Stomach (tissue), 9 donors: ENCODE data around the gene IARS1. TPM values are rescaled to one million over a fixed set of nuclear protein-coding genes. Genes with fewer than 3 reads are reported as not detected.

Experiments
- DNase-seq, 2 donors: peaks; one replicate each; pipeline versions ENCODE4 v3.0.0 to v3.0.0-alpha.2; 2013 to 2019
- H3K27ac ChIP-seq, 5 donors: fragments of 200-600 bp in 4 of 5; sonication (generic) in 4 of 5; one replicate each; pipeline ENCODE4 v1.5.1; 2013 to 2019; ENCODE audit warnings: mild to moderate bottlenecking in 1 of 5, moderate library complexity in 1 of 5
- H3K27me3 ChIP-seq, 3 donors: fragments of 200-600 bp; sonication (generic); one replicate each; pipeline ENCODE4 v1.5.1; 2017 to 2019; ENCODE audit warnings: mixed run types in 1 of 3
- H3K36me3 ChIP-seq, 4 donors: fragments of 200-600 bp; sonication (generic); 1 replicate in 3 of 4; 2 replicates in 1 of 4; pipeline ENCODE4 v1.5.1; 2016 to 2019
- H3K4me1 ChIP-seq, 4 donors: fragments of 200-600 bp; sonication (generic); one replicate each; pipeline ENCODE4 v1.5.1; 2016 to 2019
- H3K4me3 ChIP-seq, 4 donors: fragments of 200-600 bp; sonication (generic) in 3 of 4; one replicate each; pipeline ENCODE4 v1.5.1; 2016 to 2019; ENCODE audit warnings: mild to moderate bottlenecking in 1 of 4
- H3K9me3 ChIP-seq, 4 donors: fragments of 200-600 bp; sonication (generic); one replicate each; pipeline ENCODE4 v1.5.1; 2016 to 2019
- CTCF ChIP-seq, 7 experiments: fragments of 450-650 bp in 4 of 7; fragments of 200-600 bp in 3 of 7; sonication (generic) in 3 of 7; IDR thresholded peaks; one replicate each; pipeline ENCODE4 v1.5.1; 2016 to 2019; ENCODE audit warnings: antibody characterized with exemption in 7 of 7, control low read depth in 2 of 7, mild to moderate bottlenecking in 1 of 7
- EP300 ChIP-seq: sonication (generic); formaldehyde crosslinking; IDR thresholded peaks from one replicate; pipeline ENCODE4 v1.6.1; 2017; ENCODE audit warnings: antibody characterized with exemption
- POLR2A ChIP-seq, 4 donors: fragments of 450-650 bp; IDR thresholded peaks; one replicate each; pipeline ENCODE4 v1.6.1; 2016; ENCODE audit warnings: antibody characterized with exemption in 4 of 4, control low read depth in 2 of 4, mild to moderate bottlenecking in 1 of 4, moderate library complexity in 1 of 4
- POLR2AphosphoS5 ChIP-seq, 3 donors: sonication (generic); formaldehyde crosslinking; IDR thresholded peaks; one replicate each; pipeline ENCODE4 v1.6.1; 2016; ENCODE audit warnings: antibody characterized with exemption in 3 of 3
- WGBS, 5 donors: extraction: QIAGEN DNeasy Blood & Tissue Kit in 3 of 5; methylation state at CpG; one replicate each; pipeline versions ENCODE4 v1.1.5 to v1.1.7; 2013 to 2018; 5-methylcytosine and 5-hydroxymethylcytosine counted together
- intact Hi-C: fragments of 100-400 bp; cut with DNase I; formaldehyde crosslinking; loops from one replicate; pipeline ENCODE4 v1.15.1; 2023; ENCODE audit warnings: low total_unique reads
- polyA plus RNA-seq, 3 donors: library from polyadenylated mRNA; stranded (reverse); fragments of 200-250 nt; gene quantifications; one replicate each; pipeline ENCODE4 v1.2.3, GENCODE V29; 2013
- total RNA-seq, 5 donors: library from RNA; depleted of rRNA; stranded (reverse); fragments of >200 nt; gene quantifications; one replicate each; pipeline versions ENCODE4 v1.1.0 to v1.2.3, GENCODE V29; 2014 to 2016
- donor health status: healthy with polysubstance abuse.
- donor health status: Bipolar disorder and iron deficiency.
- donor health status: healthy.

IARS1 gene
- total and polyA plus RNA-seq, 8 donors, result 11.0 to 328 (median 71.2) TPM

GRCh38 chr9:92297611-92298010 lies 4.1 kb upstream of the IARS1 start:
- intact Hi-C loops, result loop anchor here (10.0 kb wide), 1 partner anchor 163 kb away; no protein-coding TSS in a partner anchor
- TF ChIP-seq CTCF (IDR thresholded peaks at IDR 0.05), result no peak
- no peak for TF ChIP-seq POLR2AphosphoS5 (IDR thresholded peaks at IDR 0.05)
- TF ChIP-seq POLR2A (IDR thresholded peaks at IDR 0.05), result no peak
- no peak for TF ChIP-seq EP300
- H3K4me1 ChIP-seq, result peaks cover 16 to 27% (median 21%) of the 10 kb centered on the region in 4 donors
- peaks cover 31 to 60% (median 60%) of the 10 kb centered on the region in 4 donors for H3K36me3 ChIP-seq
- H3K4me3 ChIP-seq, result no peak overlapping the region
- H3K27me3 ChIP-seq, result no peaks in the 10 kb centered on the region
- no peak for DNase-seq
- H3K9me3 ChIP-seq, result no peaks in the 10 kb centered on the region
- WGBS, 5 donors, result 86 to 93% (median 91%) methylated on average over 3 of the region's 3 CpGs
- peak overlapping the region in 1 of 5 donors; percentile 0 for H3K27ac ChIP-seq

- peaks cover 22 to 44% (median 38%) of the 10 kb centered on the region in 4 donors for H3K4me1 ChIP-seq
- WGBS, 5 donors, result 27 to 51% (median 44%) methylated on average over 4 of the region's 4 CpGs
- TF ChIP-seq EP300 (no peak), POLR2AphosphoS5 (IDR thresholded peaks at IDR 0.05) (no peak), CTCF (IDR thresholded peaks at IDR 0.05) (no peak), POLR2A (IDR thresholded peaks at IDR 0.05) (no peak)
- no peaks in the 10 kb centered on the region for H3K9me3 ChIP-seq
- DNase-seq, result peak in 1 of 2 donors; percentile 65
- H3K27me3 ChIP-seq, result no peaks in the 10 kb centered on the region
- intact Hi-C loops, result loop anchor here (10.0 kb wide), 1 partner anchor 161 kb away; no protein-coding TSS in a partner anchor
- peak overlapping the region in 4 of 5 donors; percentile 24 to 85 (median 56) for H3K27ac ChIP-seq
- H3K36me3 ChIP-seq, result peaks cover 18 to 43% (median 42%) of the 10 kb centered on the region in 4 donors
- no peak overlapping the region for H3K4me3 ChIP-seq
These were observed 2.3 kb upstream of the IARS1 start for GRCh38 chr9:92295827-92296258.

GRCh38 chr9:92295240-92295790 lies 1.8 kb upstream of the IARS1 start:
- H3K4me3 ChIP-seq, result no peak overlapping the region
- DNase-seq, result peak; percentile 27 to 70
- WGBS, 5 donors, result 31 to 57% (median 35%) methylated on average over 7 of the region's 7 CpGs
- no peaks in the 10 kb centered on the region for H3K9me3 ChIP-seq
- peak in 1 of 3 donors; percentile 31 for TF ChIP-seq POLR2AphosphoS5 (IDR thresholded peaks at IDR 0.05)
- TF ChIP-seq CTCF (IDR thresholded peaks at IDR 0.05), result no peak
- H3K27me3 ChIP-seq, result no peaks in the 10 kb centered on the region
- intact Hi-C loops, result loop anchor here (10.0 kb wide), 1 partner anchor 161 kb away; no protein-coding TSS in a partner anchor
- peak overlapping the region in 4 of 5 donors; percentile 24 to 88 (median 84) for H3K27ac ChIP-seq
- H3K36me3 ChIP-seq, result peaks cover 14 to 40% (median 37%) of the 10 kb centered on the region in 4 donors
- peaks cover 22 to 45% (median 39%) of the 10 kb centered on the region in 4 donors for H3K4me1 ChIP-seq

GRCh38 chr9:92294297-92294676 lies 790 bp upstream of the IARS1 start:
- Histone ChIP-seq H3K27me3 (no peaks in the 10 kb centered on the region), H3K4me3 (peak overlapping the region; percentile 69 to 86 (median 72)), H3K36me3 (peaks cover 11 to 39% (median 28%) of the 10 kb centered on the region in 4 donors), H3K27ac (peak overlapping the region; percentile 83 to 88 (median 87)), H3K4me1 (peaks cover 22 to 45% (median 39%) of the 10 kb centered on the region in 4 donors), H3K9me3 (no peaks in the 10 kb centered on the region)
- DNase-seq, result peak in 1 of 2 donors; percentile 31
- TF ChIP-seq POLR2AphosphoS5 (IDR thresholded peaks at IDR 0.05), result no peak
- TF ChIP-seq POLR2A (IDR thresholded peaks at IDR 0.05), result no peak
- no peak for TF ChIP-seq EP300
- TF ChIP-seq CTCF (IDR thresholded peaks at IDR 0.05), result no peak
- intact Hi-C loops, result loop anchor here (10.0 kb wide), 1 partner anchor 159 kb away; no protein-coding TSS in a partner anchor
- 11 to 22% (median 16%) methylated on average over 11 to 13 of the region's 13 CpGs for WGBS, 5 donors
